K562 (cell line): Measurements from ENCODE around the gene LRRC47. TPM values are rescaled to one million over a fixed set of nuclear protein-coding genes. Genes with fewer than 3 reads are reported as not detected.
A peak's percentile ranks its signal among the peaks of the same experiment; 100 is the strongest.

ENCODE experiments used
- ATF7 ChIP-seq: fragments of 450-650 bp; IDR thresholded peaks from 2 replicates; pipeline ENCODE4 v1.7.1; 2014; ENCODE audit warnings: mild to moderate bottlenecking, moderate library complexity
- CGGBP1 ChIP-seq: fragments of 250-450 bp; sonication (Bioruptor Pico); IDR thresholded peaks from 2 replicates; pipeline ENCODE4 v1.9.0; 2021; ENCODE audit warnings: mild to moderate bottlenecking
- CREB1 ChIP-seq, 2 experiments: sonication (generic) in 1 of 2; formaldehyde crosslinking in 1 of 2; IDR thresholded peaks; 2 replicates each; pipeline versions ENCODE4 v1.6.1 to v1.8.0; 2012 to 2022; ENCODE audit warnings: inconsistent platforms in 1 of 2, mild to moderate bottlenecking in 1 of 2, missing genetic modification reagents in 1 of 2, moderate library complexity in 1 of 2
- ERF ChIP-seq: fragments of 450-650 bp; formaldehyde crosslinking; IDR thresholded peaks from 2 replicates; pipeline ENCODE4 v1.4.0; 2020; ENCODE audit warnings: mild to moderate bottlenecking, mixed read lengths
- ETS1 ChIP-seq: conservative IDR thresholded peaks from 2 replicates; pipeline ENCODE4 v1.6.1; 2011; ENCODE audit warnings: low read depth, mild to moderate bottlenecking, low read length; ENCODE audit not compliant: control insufficient read depth
- IRF9 ChIP-seq: fragments of 450-650 bp; IDR thresholded peaks from 2 replicates; pipeline ENCODE4 v1.6.1; 2016; ENCODE audit warnings: missing biosample characterization, missing genetic modification characterization
- KDM4B ChIP-seq, 2 experiments: fragments of 450-650 bp in 1 of 2; sonication (generic) in 1 of 2; IDR thresholded peaks; 2 replicates each; pipeline ENCODE4 v1.6.1; 2016 to 2017; ENCODE audit warnings: borderline replicate concordance in 2 of 2, antibody characterized with exemption in 1 of 2, low read depth in 1 of 2, mild to moderate bottlenecking in 1 of 2
- KDM5B ChIP-seq: fragments of 200-600 bp; sonication (generic); IDR thresholded peaks from 2 replicates; pipeline ENCODE4 v1.6.1; 2012; ENCODE audit warnings: low read depth, mild to moderate bottlenecking, moderate library complexity, low read length, control low read depth, inconsistent platforms; ENCODE audit not compliant: insufficient replicate concordance
- MYC ChIP-seq, 2 experiments: fragments of 250-450 bp in 1 of 2; sonication (Bioruptor Pico) in 1 of 2; IDR thresholded peaks; 2 replicates each; pipeline versions ENCODE4 v1.5.1 to v1.6.1; 2012 to 2021; ENCODE audit warnings: low read depth in 2 of 2, borderline replicate concordance in 1 of 2, improper control_type of control experiment in 1 of 2, low read length in 1 of 2, mild to moderate bottlenecking in 1 of 2, moderate library complexity in 1 of 2
- PCBP1 ChIP-seq: fragments of 200-400 bp; formaldehyde crosslinking; IDR thresholded peaks from 2 replicates; pipeline ENCODE4 v1.6.1; 2018; ENCODE audit warnings: mild to moderate bottlenecking, low read depth, low read length; ENCODE audit not compliant: poor library complexity, severe bottlenecking
- POLR2A ChIP-seq: fragments of 450-650 bp; conservative IDR thresholded peaks from 2 replicates; pipeline ENCODE4 v1.6.1; 2016
- POLR2AphosphoS5 ChIP-seq: IDR thresholded peaks from 2 replicates; pipeline ENCODE4 v1.6.1; 2011; ENCODE audit warnings: mild to moderate bottlenecking, low read depth, low read length, moderate library complexity; ENCODE audit not compliant: control insufficient read depth, insufficient read depth
- POLR2B ChIP-seq: fragments of 450-650 bp; IDR thresholded peaks from 2 replicates; pipeline ENCODE4 v1.6.1; 2018; ENCODE audit warnings: low read depth; ENCODE audit not compliant: partially characterized antibody
- RBM34 ChIP-seq: fragments of 200-400 bp; formaldehyde crosslinking; IDR thresholded peaks from 2 replicates; pipeline ENCODE4 v1.6.1; 2018; ENCODE audit warnings: low read length, borderline replicate concordance; ENCODE audit not compliant: insufficient read depth
- STAT6 ChIP-seq: sonication (generic); formaldehyde crosslinking; IDR thresholded peaks from 2 replicates; pipeline ENCODE4 v1.8.1; 2023; ENCODE audit warnings: mild to moderate bottlenecking, missing genetic modification reagents
- ZNF175 ChIP-seq: fragments of 200-800 bp; sonication (Bioruptor generic); IDR thresholded peaks from 2 replicates; pipeline ENCODE4 v1.6.1; 2016; ENCODE audit warnings: low read depth, mild to moderate bottlenecking, missing genetic modification characterization, missing compliant biosample characterization
- ZNF263 ChIP-seq: sonication (generic); formaldehyde crosslinking; IDR thresholded peaks from 2 replicates; pipeline ENCODE4 v1.8.0; 2022; ENCODE audit warnings: mild to moderate bottlenecking, missing genetic modification reagents, borderline replicate concordance
- ZNF449 ChIP-seq: fragments of 250-450 bp; sonication (Bioruptor Pico); IDR thresholded peaks from 2 replicates; pipeline ENCODE4 v1.8.0; 2022; ENCODE audit warnings: moderate library complexity, mild to moderate bottlenecking, inconsistent platforms
- polyA plus RNA-seq, 8 experiments: library from polyadenylated mRNA; depleted of rRNA in 4 of 8; stranded (reverse) in 5 of 8; unstranded in 3 of 8; fragments of >200 nt; fragmentation: Nextera tagmentation in 2 of 8; fragmentation: Illumina TruSeq in 1 of 8; extraction: Ambion mirVana in 2 of 8; extraction: Trizol in 1 of 8; gene quantifications; 2 replicates each; pipeline versions ENCODE4 v1.2.1 to v1.2.3, GENCODE V29; 2011 to 2014; ENCODE audit warnings: inconsistent platforms in 1 of 8, missing spikeins in 1 of 8
- total RNA-seq, 7 experiments: library from RNA; depleted of rRNA in 6 of 7; stranded (reverse); fragments of >200 nt in 6 of 7; fragmentation: Illumina TruSeq in 2 of 7; extraction: Trizol in 2 of 7; gene quantifications; 2 replicates each; pipeline versions ENCODE4 v1.2.1 to v1.2.3, GENCODE V29; 2011 to 2021; ENCODE audit warnings: low replicate concordance in 1 of 7

LRRC47 gene
- total and polyA plus RNA-seq, 9 of the 15 experiments (the other 6 are each of a cell fraction or from before 2014, with no cell fraction given): 4.6 to 68.0 (median 35.9) TPM

GRCh38 chr1:3746830-3747521 lies 49.3 kb downstream of the LRRC47 start (continued):
- TF ChIP-seq CREB1 (IDR thresholded peaks at IDR 0.05) (peak; percentile 15; the same call in 1 of the 2 replicates), CREB1 (CRISPR knock-in tag; IDR thresholded peaks at IDR 0.05) (no peak), ZNF449 (CRISPR knock-in tag) (no peak), KDM5B (peak; percentile 54), RBM34 (0 out of 2 replicates have a peak, but pooled peaks have one; percentile 68), ETS1 (no peak), MYC (IDR thresholded peaks at IDR 0.05; ENCODE audit: low read depth, low read length) (0 out of 2 replicates have a peak, but pooled peaks have one; percentile 28), MYC (CRISPR knock-in tag; IDR thresholded peaks at IDR 0.05; ENCODE audit: borderline replicate concordance, low read depth) (no peak), IRF9 (tag) (no peak), STAT6 (CRISPR knock-in tag) (no peak), KDM4B (IDR thresholded peaks at IDR 0.05; ENCODE audit: borderline replicate concordance in 2 of 2, low read depth in 1 of 2) (peak in 1 of 2 experiments; percentile 93; a peak in 1 of 4 replicates), ZNF175 (CRISPR knock-in tag) (no peak), POLR2B (peak; percentile 42), POLR2AphosphoS5 (peak; percentile 69; the same call in 1 of the 2 replicates), CGGBP1 (CRISPR knock-in tag) (no peak), POLR2A (peak; percentile 80), PCBP1 (peak; percentile 28), ZNF263 (CRISPR knock-in tag) (0 out of 2 replicates have a peak, but pooled peaks have one; percentile 16), ERF (peak; percentile 61; the same call in 1 of the 2 replicates), ATF7 (peak; percentile 37; the same call in 1 of the 2 replicates)
